K562 (cell line): ENCODE data around the gene PCNX2. TPM values are rescaled to one million over a fixed set of nuclear protein-coding genes. Genes with fewer than 3 reads are reported as not detected.

Experiments
- ATAC-seq: fragments of 200-7000 bp; cut with Tn5 transposase; 3 replicates; pipeline ENCODE4 v1.9.1; 2020; ENCODE audit warnings: moderate library complexity
- BruUV-seq: library from RNA; stranded (reverse); fragments of 400-500 nt; replicated peaks from 2 replicates; lab custom pipeline; 2021; lab: Mats Ljungman, UMichigan
- CTCF ChIA-PET: fragments of 300-600 bp; formaldehyde crosslinking; extraction: SDS; loops from one replicate; lab custom pipeline; 2021; ENCODE audit warnings: low intra/inter-chr PET ratio; lab: Yijun Ruan, JAX
- POLR2A ChIA-PET: fragments of 300-600, 350-650 bp; sonication (Branson Sonifier 250); formaldehyde crosslinking; extraction: SDS; loops from one replicate; lab custom pipeline; 2021; ENCODE audit warnings: antibody characterized with exemption, inconsistent platforms; lab: Yijun Ruan, JAX
- DNase-seq, 4 experiments: peaks; one replicate each; pipeline versions ENCODE4 v3.0.0 to v3.0.0-alpha.2; 2011 to 2018; ENCODE audit warnings: low spot score in 3 of 4, mixed read lengths in 3 of 4; ENCODE audit errors: extremely low read depth in 1 of 4
- FAIRE-seq: peaks from 2 replicates; lab custom pipeline; 2011; peaks lifted over from hg19 to GRCh38; lab: Jason Lieb, UNC
- H2AFZ ChIP-seq: 2 replicates; pipeline ENCODE4 v1.6.0; 2011; ENCODE audit warnings: low read depth, low read length, control low read depth, inconsistent platforms
- H3K27ac ChIP-seq: fragments of 200-600 bp; 3 replicates; pipeline ENCODE4 v1.8.0; 2011; ENCODE audit warnings: low read depth, mild to moderate bottlenecking, control low read depth, inconsistent platforms, low read length, moderate library complexity, mixed read lengths; ENCODE audit errors: extremely low read depth
- H3K27me3 ChIP-seq, 2 experiments: fragments of 300-600 bp in 1 of 2; 2 replicates in 1 of 2; 3 replicates in 1 of 2; pipeline versions ENCODE4 v1.6.0 to v1.8.0; 2011; ENCODE audit warnings: inconsistent platforms in 2 of 2, low read length in 2 of 2, mild to moderate bottlenecking in 1 of 2, mixed read lengths in 1 of 2, moderate library complexity in 1 of 2; ENCODE audit not compliant: control insufficient read depth in 2 of 2, insufficient read depth in 2 of 2
- H3K36me3 ChIP-seq: fragments of 300-600 bp; 3 replicates; pipeline ENCODE4 v1.8.0; 2011; ENCODE audit warnings: mild to moderate bottlenecking, low read length, inconsistent platforms; ENCODE audit not compliant: control insufficient read depth, insufficient read depth
- H3K4me1 ChIP-seq, 2 experiments: fragments of 200-600 bp in 1 of 2; replicated peaks in 1 of 2; 2 replicates in 1 of 2; 3 replicates in 1 of 2; pipeline versions ENCODE4 v1.5.1 to v1.8.0; 2011; ENCODE audit warnings: inconsistent platforms in 2 of 2, low read length in 2 of 2, mild to moderate bottlenecking in 1 of 2, mixed read lengths in 1 of 2, moderate library complexity in 1 of 2; ENCODE audit not compliant: control insufficient read depth in 2 of 2, insufficient read depth in 2 of 2
- H3K4me2 ChIP-seq: 2 replicates; pipeline ENCODE4 v1.6.1; 2011; ENCODE audit warnings: low read length, control low read depth, inconsistent platforms, mixed read lengths; ENCODE audit not compliant: insufficient read depth
- H3K4me3 ChIP-seq: fragments of 200-600 bp; sonication (generic), shearing (Covaris generic); 2 replicates; pipeline ENCODE4 v1.5.1; 2016; ENCODE audit warnings: control low read depth, inconsistent platforms
- H3K79me2 ChIP-seq: fragments of 200-600 bp; 3 replicates; pipeline ENCODE4 v1.8.0; 2011; ENCODE audit warnings: low read length, inconsistent platforms; ENCODE audit not compliant: control insufficient read depth, insufficient read depth
- H3K9ac ChIP-seq, 2 experiments: 2 replicates each; pipeline versions ENCODE4 v1.6.0 to v1.6.1; 2011; ENCODE audit warnings: low read depth in 2 of 2, low read length in 2 of 2, control low read depth in 1 of 2, inconsistent platforms in 1 of 2, mild to moderate bottlenecking in 1 of 2, mixed read lengths in 1 of 2; ENCODE audit not compliant: insufficient read depth in 1 of 2
- H3K9me1 ChIP-seq: one replicate; pipeline ENCODE4 v1.6.0; 2011; ENCODE audit warnings: inconsistent platforms, mild to moderate bottlenecking, low read length, moderate library complexity; ENCODE audit not compliant: control insufficient read depth, insufficient read depth
- H3K9me3 ChIP-seq: replicated peaks from 2 replicates; pipeline ENCODE4 v1.5.1; 2011; ENCODE audit warnings: low read depth, low read length, inconsistent platforms; ENCODE audit not compliant: control insufficient read depth, insufficient read depth
- H4K20me1 ChIP-seq: replicated peaks from 2 replicates; pipeline ENCODE4 v1.6.1; 2011; ENCODE audit warnings: low read length, inconsistent platforms, mixed read lengths; ENCODE audit not compliant: control insufficient read depth, insufficient read depth
- CBFA2T2 ChIP-seq: fragments of 450-650 bp; conservative IDR thresholded peaks from 2 replicates; pipeline ENCODE4 v1.6.1; 2017; ENCODE audit warnings: mild to moderate bottlenecking
- CREBBP ChIP-seq: IDR thresholded peaks from one replicate; pipeline ENCODE4 v1.6.1; 2012; ENCODE audit warnings: low read depth, mild to moderate bottlenecking, control low read depth, inconsistent platforms, low read length
- FOXK2 ChIP-seq, 2 experiments: fragments of 450-650 bp; IDR thresholded peaks in 1 of 2; conservative IDR thresholded peaks in 1 of 2; 2 replicates each; pipeline ENCODE4 v1.6.1; 2016; ENCODE audit warnings: low read depth in 2 of 2, mild to moderate bottlenecking in 1 of 2
- GATAD2B ChIP-seq: fragments of 450-650 bp; IDR thresholded peaks from 2 replicates; pipeline ENCODE4 v1.6.1; 2017; ENCODE audit warnings: mild to moderate bottlenecking, borderline replicate concordance
- MTA3 ChIP-seq: fragments of 450-650 bp; formaldehyde crosslinking; IDR thresholded peaks from 2 replicates; pipeline ENCODE4 v1.6.1; 2017; ENCODE audit warnings: mild to moderate bottlenecking, borderline replicate concordance
- SNIP1 ChIP-seq: fragments of 450-650 bp; IDR thresholded peaks from 2 replicates; pipeline ENCODE4 v1.7.1; 2017; ENCODE audit warnings: low read depth, mild to moderate bottlenecking
- SOX6 ChIP-seq: fragments of 450-650 bp; IDR thresholded peaks from 2 replicates; pipeline ENCODE4 v1.6.1; 2014; ENCODE audit warnings: mild to moderate bottlenecking
- XRCC5 ChIP-seq: fragments of 200-400 bp; formaldehyde crosslinking; IDR thresholded peaks from 2 replicates; pipeline ENCODE4 v1.6.1; 2017; ENCODE audit warnings: low read depth, mild to moderate bottlenecking, low read length
- ZNF23 ChIP-seq: fragments of 250-450 bp; sonication (Bioruptor Pico); IDR thresholded peaks from 2 replicates; pipeline ENCODE4 v1.4.0; 2020; ENCODE audit warnings: mild to moderate bottlenecking
- WGBS: fragments of 100-300 bp; shearing (Covaris generic); methylation state at CpG from one replicate; pipeline ENCODE4 v1.1.6; 2016; ENCODE audit warnings: low coverage, mixed read lengths; ENCODE audit not compliant: insufficient coverage; ENCODE audit errors: missing lambda C conversion rate; 5-methylcytosine and 5-hydroxymethylcytosine counted together
- in situ Hi-C: fragments of 300-500 bp; cut with MboI; formaldehyde crosslinking; loops from 4 replicates; pipeline ENCODE4 v1.15.0; 2018; ENCODE audit warnings: inconsistent platforms, mixed read lengths
- intact Hi-C: fragments of 100-400 bp; cut with micrococcal nuclease; formaldehyde crosslinking; loops from 2 replicates; pipeline ENCODE4 v1.14.2; 2022
- polyA plus RNA-seq, 8 experiments: library from polyadenylated mRNA; depleted of rRNA in 4 of 8; stranded (reverse) in 5 of 8; unstranded in 3 of 8; fragments of >200 nt; fragmentation: Nextera tagmentation in 2 of 8; fragmentation: Illumina TruSeq in 1 of 8; extraction: Ambion mirVana in 2 of 8; extraction: Trizol in 1 of 8; gene quantifications; 2 replicates each; pipeline versions ENCODE4 v1.2.1 to v1.2.3, GENCODE V29; 2011 to 2014; ENCODE audit warnings: inconsistent platforms in 1 of 8, missing spikeins in 1 of 8
- total RNA-seq, 7 experiments: library from RNA; depleted of rRNA in 6 of 7; stranded (reverse); fragments of >200 nt in 6 of 7; fragmentation: Illumina TruSeq in 2 of 7; extraction: Trizol in 2 of 7; gene quantifications; 2 replicates each; pipeline versions ENCODE4 v1.2.1 to v1.2.3, GENCODE V29; 2011 to 2021; ENCODE audit warnings: low replicate concordance in 1 of 7
- TF ChIP-seq, protein P1 (sequence below): sonication (generic); formaldehyde crosslinking; IDR thresholded peaks from 2 replicates; pipeline ENCODE4 v1.8.0; 2022; ENCODE audit warnings: mild to moderate bottlenecking, missing genetic modification reagents
- TF ChIP-seq, protein P2 (sequence below): fragments of 450-650 bp; formaldehyde crosslinking; IDR thresholded peaks from 2 replicates; pipeline ENCODE4 v1.4.0; 2020; ENCODE audit warnings: mild to moderate bottlenecking, moderate library complexity
- TF ChIP-seq, protein P3 (sequence below): sonication (generic); formaldehyde crosslinking; IDR thresholded peaks from 2 replicates; pipeline ENCODE4 v1.8.0; 2022; ENCODE audit warnings: mild to moderate bottlenecking, low read depth, missing genetic modification reagents

PCNX2 gene
- total and polyA plus RNA-seq, 9 of the 15 experiments (the other 6 are each of a cell fraction or from before 2014, with no cell fraction given) = 0.07 to 0.33 TPM; not detected in 7

DNA sequence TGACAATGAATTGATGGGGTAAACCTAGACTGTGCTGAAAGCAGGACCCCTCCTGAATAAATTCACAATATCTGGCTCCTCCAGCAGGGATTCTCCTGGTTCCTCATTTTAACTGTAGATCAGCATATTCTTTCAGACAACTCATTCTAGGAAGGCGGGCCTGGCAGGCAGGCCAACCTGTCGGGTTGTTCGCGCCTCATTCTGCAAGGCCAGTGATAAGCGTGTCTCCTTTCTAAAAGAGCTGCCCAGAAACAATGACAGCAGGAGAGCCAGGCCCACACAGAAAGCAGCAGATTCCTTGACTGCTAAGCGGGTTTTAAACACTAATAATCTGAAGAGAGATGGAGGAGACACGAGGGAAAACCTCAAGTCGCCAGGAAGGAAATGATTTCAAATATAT lies 275.1 kb downstream of the PCNX2 start (continued):
- no peak for TF ChIP-seq SOX6
- TF ChIP-seq, protein P1, sequence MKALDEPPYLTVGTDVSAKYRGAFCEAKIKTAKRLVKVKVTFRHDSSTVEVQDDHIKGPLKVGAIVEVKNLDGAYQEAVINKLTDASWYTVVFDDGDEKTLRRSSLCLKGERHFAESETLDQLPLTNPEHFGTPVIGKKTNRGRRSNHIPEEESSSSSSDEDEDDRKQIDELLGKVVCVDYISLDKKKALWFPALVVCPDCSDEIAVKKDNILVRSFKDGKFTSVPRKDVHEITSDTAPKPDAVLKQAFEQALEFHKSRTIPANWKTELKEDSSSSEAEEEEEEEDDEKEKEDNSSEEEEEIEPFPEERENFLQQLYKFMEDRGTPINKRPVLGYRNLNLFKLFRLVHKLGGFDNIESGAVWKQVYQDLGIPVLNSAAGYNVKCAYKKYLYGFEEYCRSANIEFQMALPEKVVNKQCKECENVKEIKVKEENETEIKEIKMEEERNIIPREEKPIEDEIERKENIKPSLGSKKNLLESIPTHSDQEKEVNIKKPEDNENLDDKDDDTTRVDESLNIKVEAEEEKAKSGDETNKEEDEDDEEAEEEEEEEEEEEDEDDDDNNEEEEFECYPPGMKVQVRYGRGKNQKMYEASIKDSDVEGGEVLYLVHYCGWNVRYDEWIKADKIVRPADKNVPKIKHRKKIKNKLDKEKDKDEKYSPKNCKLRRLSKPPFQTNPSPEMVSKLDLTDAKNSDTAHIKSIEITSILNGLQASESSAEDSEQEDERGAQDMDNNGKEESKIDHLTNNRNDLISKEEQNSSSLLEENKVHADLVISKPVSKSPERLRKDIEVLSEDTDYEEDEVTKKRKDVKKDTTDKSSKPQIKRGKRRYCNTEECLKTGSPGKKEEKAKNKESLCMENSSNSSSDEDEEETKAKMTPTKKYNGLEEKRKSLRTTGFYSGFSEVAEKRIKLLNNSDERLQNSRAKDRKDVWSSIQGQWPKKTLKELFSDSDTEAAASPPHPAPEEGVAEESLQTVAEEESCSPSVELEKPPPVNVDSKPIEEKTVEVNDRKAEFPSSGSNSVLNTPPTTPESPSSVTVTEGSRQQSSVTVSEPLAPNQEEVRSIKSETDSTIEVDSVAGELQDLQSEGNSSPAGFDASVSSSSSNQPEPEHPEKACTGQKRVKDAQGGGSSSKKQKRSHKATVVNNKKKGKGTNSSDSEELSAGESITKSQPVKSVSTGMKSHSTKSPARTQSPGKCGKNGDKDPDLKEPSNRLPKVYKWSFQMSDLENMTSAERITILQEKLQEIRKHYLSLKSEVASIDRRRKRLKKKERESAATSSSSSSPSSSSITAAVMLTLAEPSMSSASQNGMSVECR (CRISPR knock-in tag) = no peak
- TF ChIP-seq, all 486 proteins: peak for 0

DNA sequence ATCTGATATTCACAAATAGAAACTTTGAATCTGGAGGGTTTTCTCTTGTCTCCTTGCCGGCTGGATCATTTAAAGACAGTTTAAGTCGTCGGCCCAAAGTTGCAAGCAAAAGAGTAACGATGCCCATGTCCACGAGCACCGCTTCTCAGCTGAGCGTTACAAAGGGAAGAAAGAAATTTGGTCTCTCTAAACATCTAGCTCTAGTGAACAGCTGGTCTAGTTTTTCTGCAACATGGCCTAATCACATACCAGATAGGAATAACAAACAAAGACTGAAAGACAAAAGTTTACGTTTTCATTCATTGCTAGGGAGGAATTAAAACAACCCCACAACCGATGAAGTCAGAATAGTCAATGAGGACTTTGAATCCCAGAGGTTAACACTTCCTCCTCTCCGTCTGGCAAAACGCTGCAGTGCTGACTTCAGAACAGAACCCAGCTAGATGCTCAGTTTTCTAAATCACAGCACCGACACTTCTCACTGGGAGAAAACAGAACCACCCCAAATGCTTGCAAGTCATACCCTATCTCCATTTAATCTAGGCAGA lies 275.7 kb downstream of the PCNX2 start:
- ChIA-PET POLR2A (no interaction called here), CTCF (no interaction called here)
- Histone ChIP-seq H3K27me3 (peaks cover 12 to 41% of the 10 kb centered on the region in 2 experiments; a peak in 4 of 5 replicates), H3K36me3 (no peaks in the 10 kb centered on the region), H3K4me2 (no peak overlapping the region), H3K9me3 (no peaks in the 10 kb centered on the region), H3K4me1 (no peaks in the 10 kb centered on the region), H3K27ac (no peak overlapping the region), H4K20me1 (no peaks in the 10 kb centered on the region), H3K4me3 (no peak overlapping the region), H3K9ac (no peak overlapping the region), H2AFZ (no peak overlapping the region), H3K9me1 (no peaks in the 10 kb centered on the region), H3K79me2 (no peaks in the 10 kb centered on the region)
- FAIRE-seq (no peak), DNase-seq (no peak), ATAC-seq (no peak)
- BruUV-seq = no TSS peak
- TF ChIP-seq FOXK2 (conservative IDR thresholded peaks at IDR 0.05 in 1 of 2, IDR thresholded peaks at IDR 0.05 in 1 of 2; ENCODE audit: low read depth in 2 of 2) = no peak
- TF ChIP-seq XRCC5 = no peak
- TF ChIP-seq, protein P2, sequence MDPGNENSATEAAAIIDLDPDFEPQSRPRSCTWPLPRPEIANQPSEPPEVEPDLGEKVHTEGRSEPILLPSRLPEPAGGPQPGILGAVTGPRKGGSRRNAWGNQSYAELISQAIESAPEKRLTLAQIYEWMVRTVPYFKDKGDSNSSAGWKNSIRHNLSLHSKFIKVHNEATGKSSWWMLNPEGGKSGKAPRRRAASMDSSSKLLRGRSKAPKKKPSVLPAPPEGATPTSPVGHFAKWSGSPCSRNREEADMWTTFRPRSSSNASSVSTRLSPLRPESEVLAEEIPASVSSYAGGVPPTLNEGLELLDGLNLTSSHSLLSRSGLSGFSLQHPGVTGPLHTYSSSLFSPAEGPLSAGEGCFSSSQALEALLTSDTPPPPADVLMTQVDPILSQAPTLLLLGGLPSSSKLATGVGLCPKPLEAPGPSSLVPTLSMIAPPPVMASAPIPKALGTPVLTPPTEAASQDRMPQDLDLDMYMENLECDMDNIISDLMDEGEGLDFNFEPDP (CRISPR knock-in tag) = no peak
- no peak for TF ChIP-seq CBFA2T2
- no peak for TF ChIP-seq ZNF23 (CRISPR knock-in tag)
- no peak for TF ChIP-seq GATAD2B
- TF ChIP-seq CREBBP = no peak
- no peak for TF ChIP-seq MTA3
- TF ChIP-seq SNIP1 = no peak
- TF ChIP-seq, protein P3, sequence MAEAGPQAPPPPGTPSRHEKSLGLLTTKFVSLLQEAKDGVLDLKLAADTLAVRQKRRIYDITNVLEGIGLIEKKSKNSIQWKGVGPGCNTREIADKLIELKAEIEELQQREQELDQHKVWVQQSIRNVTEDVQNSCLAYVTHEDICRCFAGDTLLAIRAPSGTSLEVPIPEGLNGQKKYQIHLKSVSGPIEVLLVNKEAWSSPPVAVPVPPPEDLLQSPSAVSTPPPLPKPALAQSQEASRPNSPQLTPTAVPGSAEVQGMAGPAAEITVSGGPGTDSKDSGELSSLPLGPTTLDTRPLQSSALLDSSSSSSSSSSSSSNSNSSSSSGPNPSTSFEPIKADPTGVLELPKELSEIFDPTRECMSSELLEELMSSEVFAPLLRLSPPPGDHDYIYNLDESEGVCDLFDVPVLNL (CRISPR knock-in tag) = no peak
- in situ Hi-C loops = no loop called here
- WGBS = 4% methylated on average over 12 of the region's 12 CpGs
- intact Hi-C loops = loop anchor here (10.0 kb wide), 1 partner anchor 385 kb away; the partner anchor contains the start of gene SIPA1L2
